ENCODE results near the gene NELFB.

NELFB gene

GRCh38 chr9:137245450-137246421, 9.4 kb upstream of the NELFB start:
- DNase-seq (ENCODE audit: extremely low read depth, insufficient read length), result no peak
- Histone ChIP-seq H3K4me3 (replicated peaks; ENCODE audit: low read depth, low read length) (no peak overlapping the region), H3K36me3 (ENCODE audit: control insufficient read depth, insufficient read depth, low read length) (peaks cover 18% of the 10 kb centered on the region), H3K27me3 (replicated peaks; ENCODE audit: control insufficient read depth, insufficient read depth, low read length) (no peaks in the 10 kb centered on the region)
- no peak for TF ChIP-seq CTCF (IDR thresholded peaks at IDR 0.05; ENCODE audit: insufficient read depth, low read length, poor library complexity, severe bottlenecking)

- no peak for DNase-seq (ENCODE audit: extremely low read depth, insufficient read length)
- H3K36me3 ChIP-seq (ENCODE audit: control insufficient read depth, insufficient read depth, low read length), result peaks cover 15% of the 10 kb centered on the region
- H3K27me3 ChIP-seq (replicated peaks; ENCODE audit: control insufficient read depth, insufficient read depth, low read length), result no peaks in the 10 kb centered on the region
- no peak overlapping the region for H3K4me3 ChIP-seq (replicated peaks; ENCODE audit: low read depth, low read length)
- TF ChIP-seq CTCF (IDR thresholded peaks at IDR 0.05; ENCODE audit: insufficient read depth, low read length, poor library complexity, severe bottlenecking), result no peak
These were observed 7.8 kb upstream of the NELFB start for GRCh38 chr9:137247135-137247915.

GRCh38 chr9:137247916-137248175, 7.3 kb upstream of the NELFB start:
- Histone ChIP-seq H3K4me3 (replicated peaks; ENCODE audit: low read depth, low read length) (no peak overlapping the region), H3K36me3 (ENCODE audit: control insufficient read depth, insufficient read depth, low read length) (peaks cover 9% of the 10 kb centered on the region), H3K27me3 (replicated peaks; ENCODE audit: control insufficient read depth, insufficient read depth, low read length) (no peaks in the 10 kb centered on the region)
- no peak for TF ChIP-seq CTCF (IDR thresholded peaks at IDR 0.05; ENCODE audit: insufficient read depth, low read length, poor library complexity, severe bottlenecking)
- DNase-seq (ENCODE audit: extremely low read depth, insufficient read length), result no peak

GRCh38 chr9:137250329-137251193, 4.6 kb upstream of the NELFB start:
- Histone ChIP-seq H3K36me3 (ENCODE audit: control insufficient read depth, insufficient read depth, low read length) (no peaks in the 10 kb centered on the region), H3K27me3 (replicated peaks; ENCODE audit: control insufficient read depth, insufficient read depth, low read length) (no peaks in the 10 kb centered on the region), H3K4me3 (replicated peaks; ENCODE audit: low read depth, low read length) (no peak overlapping the region)
- DNase-seq (ENCODE audit: extremely low read depth, insufficient read length), result no peak
- no peak for TF ChIP-seq CTCF (IDR thresholded peaks at IDR 0.05; ENCODE audit: insufficient read depth, low read length, poor library complexity, severe bottlenecking)

- no peaks in the 10 kb centered on the region for H3K36me3 ChIP-seq (ENCODE audit: control insufficient read depth, insufficient read depth, low read length)
- DNase-seq (ENCODE audit: extremely low read depth, insufficient read length), result no peak
These were observed 4.0 kb upstream of the NELFB start, which contains the start of gene STPG3 for GRCh38 chr9:137251194-137251461. Gene STPG3 (plus strand): TSS chr9:137251286. CDS start chr9:137251287, 1 bp downstream.

More at GRCh38 chr9:137251194-137251461, 4.0 kb upstream of the NELFB start, which contains the start of gene STPG3:
- Histone ChIP-seq H3K27me3 (replicated peaks; ENCODE audit: control insufficient read depth, insufficient read depth, low read length) (no peaks in the 10 kb centered on the region), H3K4me3 (replicated peaks; ENCODE audit: low read depth, low read length) (no peak within 1 kb of the TSS)
- TF ChIP-seq CTCF (IDR thresholded peaks at IDR 0.05; ENCODE audit: insufficient read depth, low read length, poor library complexity, severe bottlenecking), result no peak
